HuH-7 (cell line): ENCODE data around the gene TNNT3.

Experiments
- DNase-seq: peaks from one replicate; pipeline ENCODE4 v3.0.0; 2011; ENCODE audit warnings: low spot score

The TNNT3 gene

GRCh38 chr11:1923201-1923956 is 3.9 kb downstream of the TNNT3 start:
- no peak for DNase-seq

- DNase-seq: no peak
These were observed 4.7 kb downstream of the TNNT3 start for GRCh38 chr11:1924181-1924580.

DNA sequence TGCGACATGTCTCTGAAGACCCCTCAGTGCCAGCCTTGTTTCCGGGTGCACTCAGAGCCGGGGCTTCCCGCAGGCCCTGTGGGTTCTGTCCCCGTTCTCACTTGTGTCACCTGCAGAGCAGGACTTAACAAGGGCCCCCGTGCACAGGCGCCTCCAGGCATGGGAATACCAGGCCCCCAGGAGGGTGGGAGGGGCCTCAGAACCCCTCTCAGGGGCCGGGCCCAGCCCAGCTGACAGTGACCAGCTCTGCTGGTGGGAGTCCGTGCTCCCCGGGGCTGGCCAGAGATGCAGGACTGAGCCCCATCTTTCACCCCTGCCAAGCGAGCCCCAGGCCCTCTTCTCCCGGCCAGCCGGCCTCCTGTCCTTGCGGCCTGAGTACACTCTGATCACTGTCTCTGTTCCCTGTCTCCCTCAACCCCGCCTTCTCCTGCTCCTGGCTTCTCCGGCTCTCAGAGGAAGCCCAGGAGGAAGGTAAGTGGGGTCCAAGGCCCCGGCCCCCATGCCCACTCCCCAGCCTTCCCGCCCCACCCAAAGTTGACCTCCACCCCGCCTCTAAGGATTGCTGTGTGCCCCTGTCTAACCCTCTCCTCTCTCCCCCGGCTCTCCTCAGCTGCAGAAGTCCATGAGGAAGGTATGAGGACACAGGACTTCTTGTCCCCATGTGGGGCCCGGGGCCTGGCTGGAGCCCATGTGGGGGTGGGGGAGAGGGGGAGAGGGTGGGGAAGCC is 5.3 kb downstream of the TNNT3 start:
- no peak for DNase-seq

GRCh38 chr11:1925373-1926155 is 6.1 kb downstream of the TNNT3 start:
- no peak for DNase-seq

GRCh38 chr11:1926156-1927025 is 6.9 kb downstream of the TNNT3 start:
- DNase-seq: no peak

DNA sequence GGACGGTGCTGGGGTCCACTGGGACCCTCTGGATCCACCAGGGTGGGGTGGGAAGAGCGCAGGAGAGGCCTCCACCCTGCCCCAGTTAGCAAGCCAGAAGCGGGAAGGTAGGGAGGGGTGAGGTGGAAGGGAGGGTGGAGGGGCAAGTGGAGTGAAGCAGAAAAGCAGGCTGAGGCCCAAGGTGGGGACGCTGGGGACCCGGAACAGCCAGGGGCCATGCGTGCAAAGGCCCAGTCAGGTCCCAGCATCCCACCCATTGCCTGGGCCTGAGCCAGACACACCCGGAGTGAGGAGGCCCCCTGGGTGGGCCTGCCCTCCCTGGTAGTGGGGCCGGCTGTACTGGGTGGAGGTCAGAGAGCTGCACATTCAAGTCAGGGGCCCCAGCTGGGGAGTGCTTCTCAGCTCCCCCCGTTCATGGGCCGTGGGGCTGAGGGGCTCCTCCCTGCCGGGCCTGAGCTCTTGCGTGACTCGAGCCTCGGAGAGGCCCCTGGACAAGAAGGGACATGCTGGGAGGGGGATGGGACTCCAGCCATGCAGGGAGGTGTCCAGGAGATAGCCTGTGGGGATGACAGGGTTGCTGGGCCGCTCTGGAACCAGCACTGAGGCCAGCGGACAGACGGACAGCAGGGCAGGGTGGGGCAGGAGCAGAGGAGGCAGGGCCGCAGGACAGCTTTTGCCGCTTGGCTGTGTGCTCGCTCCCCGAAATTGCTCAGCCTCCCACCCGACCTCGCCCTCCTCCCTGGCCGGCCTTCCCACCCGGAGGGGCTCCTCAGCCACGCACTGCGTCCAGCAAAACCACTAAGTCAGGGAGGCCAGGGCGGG is 7.7 kb downstream of the TNNT3 start:
- no peak for DNase-seq

DNA sequence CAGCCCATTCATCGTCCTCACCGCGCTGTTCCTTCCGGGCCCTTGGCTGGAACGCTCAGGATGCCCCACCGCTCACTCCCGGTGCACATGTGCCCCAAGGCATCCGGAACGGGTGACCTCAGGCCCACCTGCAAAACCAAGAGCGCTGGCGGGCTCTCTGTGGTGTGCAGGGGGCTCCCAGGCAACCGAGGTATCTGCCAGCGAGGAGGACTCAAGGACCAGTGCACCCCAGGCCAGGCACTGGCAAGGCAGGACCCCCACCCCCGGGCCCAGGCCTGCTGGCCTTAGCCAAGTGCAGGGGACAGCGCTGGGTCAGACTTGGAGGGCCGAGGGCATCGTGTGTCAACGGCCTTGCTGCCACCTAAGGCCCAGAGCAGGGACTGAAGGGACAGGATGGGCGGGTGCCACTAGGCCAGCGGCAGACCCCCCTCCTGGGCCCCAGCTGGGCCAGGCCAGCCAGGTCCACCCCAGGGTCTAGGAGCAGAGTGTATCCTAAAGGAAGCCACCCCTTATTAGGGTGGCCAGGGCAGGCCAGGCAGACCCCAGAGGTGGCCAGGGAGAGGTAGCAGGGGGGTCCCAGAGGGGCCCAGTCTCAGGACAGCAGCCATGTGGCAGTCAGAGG is 8.5 kb downstream of the TNNT3 start:
- no peak for DNase-seq

- DNase-seq: no peak
These were observed 9.0 kb downstream of the TNNT3 start for GRCh38 chr11:1928470-1928890.

DNA sequence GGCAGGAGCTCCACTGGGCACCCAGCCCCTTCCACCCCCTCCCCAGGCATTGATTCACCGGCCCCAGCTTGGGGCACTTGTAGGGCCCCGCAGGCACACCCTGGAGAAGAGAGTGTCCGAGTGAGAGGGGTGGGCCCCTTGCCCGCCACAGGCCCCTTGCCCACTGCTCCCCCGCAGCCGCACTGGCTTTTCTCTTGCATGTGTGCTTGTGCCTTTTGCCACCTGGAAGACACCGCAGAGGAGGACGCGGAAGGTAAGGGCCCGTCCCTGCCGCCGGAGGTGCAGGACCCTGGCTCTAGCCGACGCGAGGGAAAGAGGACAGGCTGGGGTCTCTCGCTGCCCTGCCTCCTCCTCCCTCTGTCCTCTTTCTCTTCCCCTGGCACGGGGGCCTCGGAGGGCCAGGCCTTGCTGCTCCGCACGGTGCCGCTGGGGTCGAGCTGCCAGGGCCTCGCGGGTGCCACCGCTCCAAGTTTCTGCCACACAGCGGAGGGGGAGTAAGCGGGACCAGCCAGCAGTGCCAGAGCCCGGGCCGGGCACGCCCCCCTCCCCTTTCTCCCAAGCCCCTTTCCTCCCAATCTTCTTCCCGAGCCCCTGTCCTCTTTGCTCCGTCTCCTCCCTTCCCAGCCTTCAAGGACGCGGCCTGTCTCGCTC is 9.5 kb downstream of the TNNT3 start:
- no peak for DNase-seq

DNA sequence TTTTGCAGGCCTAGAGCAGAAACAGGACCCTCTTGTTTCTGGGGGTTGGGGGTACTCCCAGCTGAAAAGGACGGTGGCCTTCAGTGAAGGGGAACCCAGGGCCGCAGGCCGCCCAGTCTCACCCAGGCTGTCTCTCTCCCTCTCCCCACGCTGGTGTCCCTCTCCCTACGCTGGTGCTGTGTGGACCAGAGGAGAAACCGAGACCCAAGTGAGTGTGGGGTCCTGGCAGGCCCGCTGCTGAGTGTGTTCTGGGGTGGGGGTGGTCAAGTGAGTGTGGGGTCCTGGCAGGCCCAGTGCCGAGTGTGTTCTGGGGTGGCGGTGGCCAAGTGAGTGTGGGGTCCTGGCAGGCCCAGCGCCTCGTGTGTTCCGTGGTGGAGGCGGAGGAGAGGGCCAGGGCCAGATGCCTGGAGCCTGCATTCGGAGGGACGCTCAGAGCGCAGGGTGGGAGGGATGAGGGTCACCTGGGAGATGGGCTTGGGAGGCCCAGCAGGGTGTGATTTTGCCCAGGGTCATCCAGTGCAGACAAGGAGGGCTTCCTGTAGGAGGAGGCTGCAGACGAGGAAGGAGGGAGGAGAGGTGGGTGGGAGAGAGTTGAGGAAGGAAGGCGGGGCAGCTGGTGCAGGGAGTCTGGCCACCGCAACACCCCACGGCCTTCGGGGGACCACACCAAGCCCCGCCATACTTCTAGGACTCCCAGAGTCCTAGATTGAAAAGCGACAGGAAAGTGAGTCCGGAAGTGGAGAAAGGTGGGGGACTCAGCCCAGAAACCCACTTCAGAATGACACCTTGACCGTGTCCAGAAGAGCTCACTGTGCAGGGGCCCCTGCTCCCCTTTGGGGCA is 10.3 kb downstream of the TNNT3 start:
- DNase-seq: no peak

DNA sequence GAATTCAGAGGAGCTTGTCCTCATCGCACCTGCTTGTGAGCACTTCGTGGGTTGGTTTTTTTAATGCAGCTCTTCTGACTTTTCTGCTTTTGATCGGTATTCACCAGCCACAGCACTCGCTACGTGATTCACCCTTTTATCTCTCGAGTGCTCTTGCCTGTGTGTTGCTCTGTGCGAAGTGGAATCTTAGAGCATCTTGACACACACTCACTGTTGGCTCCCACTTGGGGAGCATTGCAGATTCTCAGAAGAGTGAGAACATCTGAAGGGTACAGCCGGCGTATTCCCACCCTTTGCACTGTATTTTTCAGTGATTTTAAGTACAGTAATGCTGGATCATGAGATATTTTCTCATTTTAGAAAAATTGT is 10.9 kb downstream of the TNNT3 start:
- no peak for DNase-seq

DNA sequence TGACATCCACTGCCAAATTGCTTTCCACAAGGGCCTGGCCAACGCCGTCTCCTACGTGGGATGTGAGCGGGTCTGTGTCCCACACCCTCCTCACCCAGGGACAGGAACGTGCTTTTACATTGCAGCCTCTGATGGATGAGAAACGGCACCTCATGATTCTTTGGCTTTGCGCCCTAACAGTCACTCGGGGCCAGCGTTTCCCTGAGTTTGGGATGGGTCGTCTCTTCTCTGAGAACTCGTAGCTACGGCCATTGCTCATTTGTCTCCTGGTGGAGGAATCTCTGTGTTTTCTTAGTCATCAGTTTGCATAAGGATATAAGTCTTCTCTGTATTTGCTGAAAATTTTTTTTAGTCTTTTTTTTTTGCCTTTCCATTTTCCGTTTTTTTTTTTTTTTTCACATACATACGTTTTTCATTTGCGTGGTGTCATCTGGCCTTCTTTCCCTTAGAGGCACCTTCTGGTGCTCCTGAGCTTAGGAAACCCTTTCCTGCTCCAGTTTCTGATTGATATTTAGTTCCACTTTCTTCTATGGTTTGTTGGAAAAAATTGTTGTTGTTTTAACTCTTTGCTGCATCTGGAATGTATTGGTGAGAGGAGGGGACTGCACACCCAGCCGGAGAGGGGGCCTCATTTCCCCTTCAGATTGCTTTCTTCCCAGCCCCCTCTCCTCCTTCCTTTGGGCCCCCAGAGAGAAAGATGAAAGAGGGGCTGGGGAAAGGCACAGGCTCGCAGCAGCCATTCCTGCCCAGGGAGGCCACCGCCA is 12.0 kb downstream of the TNNT3 start:
- DNase-seq: no peak

GRCh38 chr11:1932105-1932480 is 12.6 kb downstream of the TNNT3 start:
- no peak for DNase-seq

DNA sequence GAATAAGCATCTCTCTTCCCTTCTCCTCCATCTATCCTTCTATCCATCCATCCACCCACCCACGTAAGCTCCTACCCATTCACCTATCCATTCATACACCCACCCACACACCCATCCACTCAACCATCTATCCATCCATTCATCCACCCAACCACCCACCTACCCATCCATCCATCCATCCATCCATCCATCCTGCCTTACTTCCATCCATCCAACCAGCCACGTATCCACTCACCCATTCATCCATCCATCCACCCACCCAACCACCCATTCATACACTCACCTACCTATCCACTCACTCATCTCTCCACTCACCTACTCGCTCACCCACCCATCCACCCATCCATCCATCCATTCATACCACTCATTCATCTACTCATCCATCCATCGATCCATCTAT is 13.2 kb downstream of the TNNT3 start:
- no peak for DNase-seq

GRCh38 chr11:1933416-1934334 is 14.2 kb downstream of the TNNT3 start:
- no peak for DNase-seq

- DNase-seq: no peak
These were observed 15.0 kb downstream of the TNNT3 start for GRCh38 chr11:1934335-1935155.
